ENCODE measurements around the gene CEP63. TPM values are rescaled to one million over a fixed set of nuclear protein-coding genes. Genes with fewer than 3 reads are reported as not detected.
"Not testable (repeated sequence)": the region's sequence is repeated elsewhere in the genome, so short reads cannot be mapped to it uniquely, and the experiment has no call there.

Gene CEP63
- total and polyA plus RNA-seq, 4 donors: 28.0 to 32.7 (median 29.7) TPM

GRCh38 chr3:134535186-134535970, 49.5 kb downstream of the CEP63 start:
- ATAC-seq (ENCODE audit: low FRiP score): no peak

GRCh38 chr3:134536781-134537180, 50.9 kb downstream of the CEP63 start:
- no peak for ATAC-seq (ENCODE audit: low FRiP score)
- intact Hi-C loops (cut with DNase I): no loop called here
- Histone ChIP-seq H3K36me3 (ENCODE audit: control insufficient read depth in 1 of 2, insufficient read depth in 2 of 2, low read length in 1 of 2) (peaks cover 0 to 5% of the 10 kb centered on the region in 2 donors), H3K27me3 (ENCODE audit: control insufficient read depth in 1 of 2, insufficient read depth in 2 of 2, low read length in 1 of 2) (no peaks in the 10 kb centered on the region), H3K4me1 (ENCODE audit: control insufficient read depth in 1 of 2, insufficient read depth in 2 of 2, low read length in 2 of 2) (no peaks in the 10 kb centered on the region), H3K9me3 (ENCODE audit: control insufficient read depth, low read length) (no peaks in the 10 kb centered on the region), H3K27ac (ENCODE audit: low read depth in 1 of 2, low read length in 2 of 2) (no peak overlapping the region), H3K4me3 (ENCODE audit: low read length in 2 of 2) (no peak overlapping the region)
- no peak for DNase-seq
- 87 to 90% methylated on average over 5 of the region's 5 CpGs for WGBS, 2 donors

More at GRCh38 chr3:134535186-134535970, 49.5 kb downstream of the CEP63 start:
- intact Hi-C loops (cut with DNase I): no loop called here
- no peaks in the 10 kb centered on the region for H3K4me1 ChIP-seq (ENCODE audit: control insufficient read depth in 1 of 2, insufficient read depth in 2 of 2, low read length in 2 of 2)
- H3K9me3 ChIP-seq (ENCODE audit: control insufficient read depth, low read length): no peaks in the 10 kb centered on the region
- peaks cover 0 to 5% of the 10 kb centered on the region in 2 donors for H3K36me3 ChIP-seq (ENCODE audit: control insufficient read depth in 1 of 2, insufficient read depth in 2 of 2, low read length in 1 of 2)
- WGBS, 2 donors: 94 to 96% methylated on average over 4 of the region's 4 CpGs
- no peak for DNase-seq
- H3K4me3 ChIP-seq (ENCODE audit: low read length in 2 of 2): no peak overlapping the region
- H3K27me3 ChIP-seq (ENCODE audit: control insufficient read depth in 1 of 2, insufficient read depth in 2 of 2, low read length in 1 of 2): no peaks in the 10 kb centered on the region
- H3K27ac ChIP-seq (ENCODE audit: low read depth in 1 of 2, low read length in 2 of 2): no peak overlapping the region

- 62 to 83% methylated on average over 3 of the region's 3 CpGs for WGBS, 2 donors
- H3K4me1 ChIP-seq (ENCODE audit: control insufficient read depth in 1 of 2, insufficient read depth in 2 of 2, low read length in 2 of 2): no peaks in the 10 kb centered on the region
- intact Hi-C loops (cut with DNase I): no loop called here
- no peaks in the 10 kb centered on the region for H3K27me3 ChIP-seq (ENCODE audit: control insufficient read depth in 1 of 2, insufficient read depth in 2 of 2, low read length in 1 of 2)
- peaks cover 0 to 5% of the 10 kb centered on the region in 2 donors for H3K36me3 ChIP-seq (ENCODE audit: control insufficient read depth in 1 of 2, insufficient read depth in 2 of 2, low read length in 1 of 2)
- DNase-seq (no peak), ATAC-seq (ENCODE audit: low FRiP score) (no peak)
- no peak overlapping the region for H3K4me3 ChIP-seq (ENCODE audit: low read length in 2 of 2)
- no peak overlapping the region for H3K27ac ChIP-seq (ENCODE audit: low read depth in 1 of 2, low read length in 2 of 2)
- no peaks in the 10 kb centered on the region for H3K9me3 ChIP-seq (ENCODE audit: control insufficient read depth, low read length)
Observed at GRCh38 chr3:134542287-134542958, 56.6 kb downstream of the CEP63 start.

GRCh38 chr3:134543113-134543512, 57.3 kb downstream of the CEP63 start:
- H3K4me3 ChIP-seq (ENCODE audit: low read length in 2 of 2): no peak overlapping the region
- H3K36me3 ChIP-seq (ENCODE audit: control insufficient read depth in 1 of 2, insufficient read depth in 2 of 2, low read length in 1 of 2): peaks cover 2 to 6% of the 10 kb centered on the region in 2 donors
- H3K27me3 ChIP-seq (ENCODE audit: control insufficient read depth in 1 of 2, insufficient read depth in 2 of 2, low read length in 1 of 2): no peaks in the 10 kb centered on the region
- DNase-seq (no peak), ATAC-seq (ENCODE audit: low FRiP score) (no peak)
- H3K9me3 ChIP-seq (ENCODE audit: control insufficient read depth, low read length): no peaks in the 10 kb centered on the region
- WGBS, 2 donors: 78 to 84% methylated on average over 3 of the region's 3 CpGs
- H3K4me1 ChIP-seq (ENCODE audit: control insufficient read depth in 1 of 2, insufficient read depth in 2 of 2, low read length in 2 of 2): no peaks in the 10 kb centered on the region
- intact Hi-C loops (cut with DNase I): no loop called here
- no peak overlapping the region for H3K27ac ChIP-seq (ENCODE audit: low read depth in 1 of 2, low read length in 2 of 2)

- H3K27me3 ChIP-seq (ENCODE audit: control insufficient read depth in 1 of 2, insufficient read depth in 2 of 2, low read length in 1 of 2): no peaks in the 10 kb centered on the region
- DNase-seq: no peak
- H3K36me3 ChIP-seq (ENCODE audit: control insufficient read depth in 1 of 2, insufficient read depth in 2 of 2, low read length in 1 of 2): peaks cover 2 to 6% of the 10 kb centered on the region in 2 donors
- no peak for ATAC-seq (ENCODE audit: low FRiP score)
- no peaks in the 10 kb centered on the region for H3K9me3 ChIP-seq (ENCODE audit: control insufficient read depth, low read length)
- 92 to 94% methylated on average over 2 of the region's 2 CpGs for WGBS, 2 donors
- intact Hi-C loops (cut with DNase I): no loop called here
- no peak overlapping the region for H3K27ac ChIP-seq (ENCODE audit: low read depth in 1 of 2, low read length in 2 of 2)
- H3K4me3 ChIP-seq (ENCODE audit: low read length in 2 of 2): no peak overlapping the region
- no peaks in the 10 kb centered on the region for H3K4me1 ChIP-seq (ENCODE audit: control insufficient read depth in 1 of 2, insufficient read depth in 2 of 2, low read length in 2 of 2)
Observed at GRCh38 chr3:134544316-134544715, 58.5 kb downstream of the CEP63 start.

- H3K36me3 ChIP-seq (ENCODE audit: control insufficient read depth in 1 of 2, insufficient read depth in 2 of 2, low read length in 1 of 2); intact Hi-C loops (cut with DNase I); H3K4me3 ChIP-seq (ENCODE audit: low read length in 2 of 2); ATAC-seq (ENCODE audit: low FRiP score); H3K9me3 ChIP-seq (ENCODE audit: control insufficient read depth, low read length); H3K4me1 ChIP-seq (ENCODE audit: control insufficient read depth in 1 of 2, insufficient read depth in 2 of 2, low read length in 2 of 2); H3K27me3 ChIP-seq (ENCODE audit: control insufficient read depth in 1 of 2, insufficient read depth in 2 of 2, low read length in 1 of 2); H3K27ac ChIP-seq (ENCODE audit: low read depth in 1 of 2, low read length in 2 of 2); DNase-seq: not testable (repeated sequence)
- WGBS, 2 donors: 88 to 93% methylated on average over 12 of the region's 12 CpGs
Observed at GRCh38 chr3:134544783-134545182, 58.9 kb downstream of the CEP63 start.

- intact Hi-C loops (cut with DNase I): no loop called here
- Histone ChIP-seq H3K27me3 (ENCODE audit: control insufficient read depth in 1 of 2, insufficient read depth in 2 of 2, low read length in 1 of 2) (no peaks in the 10 kb centered on the region), H3K4me3 (ENCODE audit: low read length in 2 of 2) (no peak overlapping the region), H3K27ac (ENCODE audit: low read depth in 1 of 2, low read length in 2 of 2) (no peak overlapping the region), H3K36me3 (ENCODE audit: control insufficient read depth in 1 of 2, insufficient read depth in 2 of 2, low read length in 1 of 2) (peaks cover 8 to 11% of the 10 kb centered on the region in 2 donors), H3K4me1 (ENCODE audit: control insufficient read depth in 1 of 2, insufficient read depth in 2 of 2, low read length in 2 of 2) (no peaks in the 10 kb centered on the region), H3K9me3 (ENCODE audit: control insufficient read depth, low read length) (peaks cover 3% of the 10 kb centered on the region)
- DNase-seq: no peak
- 93 to 97% methylated on average over 2 of the region's 2 CpGs for WGBS, 2 donors
- ATAC-seq (ENCODE audit: low FRiP score): no peak
Observed at GRCh38 chr3:134545818-134546217, 60.0 kb downstream of the CEP63 start.

GRCh38 chr3:134552784-134553183, 66.9 kb downstream of the CEP63 start:
- peaks cover 3% of the 10 kb centered on the region for H3K9me3 ChIP-seq (ENCODE audit: control insufficient read depth, low read length)
- DNase-seq (no peak), ATAC-seq (ENCODE audit: low FRiP score) (no peak)
- H3K4me1 ChIP-seq (ENCODE audit: control insufficient read depth in 1 of 2, insufficient read depth in 2 of 2, low read length in 2 of 2): no peaks in the 10 kb centered on the region
- intact Hi-C loops (cut with DNase I): no loop called here
- H3K27me3 ChIP-seq (ENCODE audit: control insufficient read depth in 1 of 2, insufficient read depth in 2 of 2, low read length in 1 of 2): no peaks in the 10 kb centered on the region
- H3K4me3 ChIP-seq (ENCODE audit: low read length in 2 of 2): no peak overlapping the region
- H3K27ac ChIP-seq (ENCODE audit: low read depth in 1 of 2, low read length in 2 of 2): no peak overlapping the region
- H3K36me3 ChIP-seq (ENCODE audit: control insufficient read depth in 1 of 2, insufficient read depth in 2 of 2, low read length in 1 of 2): peaks cover 7 to 10% of the 10 kb centered on the region in 2 donors

- Histone ChIP-seq H3K27me3 (ENCODE audit: control insufficient read depth in 1 of 2, insufficient read depth in 2 of 2, low read length in 1 of 2) (no peaks in the 10 kb centered on the region), H3K27ac (ENCODE audit: low read depth in 1 of 2, low read length in 2 of 2) (no peak overlapping the region), H3K36me3 (ENCODE audit: control insufficient read depth in 1 of 2, insufficient read depth in 2 of 2, low read length in 1 of 2) (peaks cover 4 to 9% of the 10 kb centered on the region in 2 donors), H3K9me3 (ENCODE audit: control insufficient read depth, low read length) (no peaks in the 10 kb centered on the region), H3K4me3 (ENCODE audit: low read length in 2 of 2) (no peak overlapping the region), H3K4me1 (ENCODE audit: control insufficient read depth in 1 of 2, insufficient read depth in 2 of 2, low read length in 2 of 2) (no peaks in the 10 kb centered on the region)
- ATAC-seq (ENCODE audit: low FRiP score) (no peak), DNase-seq (no peak)
- intact Hi-C loops (cut with DNase I): no loop called here
- 96% methylated on average over 3 of the region's 3 CpGs for WGBS, 2 donors
Observed at GRCh38 chr3:134559591-134559990, 73.7 kb downstream of the CEP63 start.

Measured in aorta (tissue), 5 donors.